HuH-7.5 (cell line): ENCODE results near the gene MISP3.
"Not testable (repeated sequence)": the region's sequence is repeated elsewhere in the genome, so short reads cannot be mapped to it uniquely, and the experiment has no call there.

ENCODE experiments used
- DNase-seq: peaks from one replicate; pipeline ENCODE4 v3.0.0; 2011; ENCODE audit warnings: low spot score

MISP3 gene

GRCh38 chr19:14072535-14073260 lies at the start of gene MISP3:
MISP3 (plus strand) TSS chr19:14072786; CDS start chr19:14073310, 524 bp downstream.
- DNase-seq: peak; percentile 68

GRCh38 chr19:14023404-14024235 lies 49.0 kb upstream of the MISP3 start:
- DNase-seq: peak; percentile 84

- not testable (repeated sequence) for DNase-seq
Observed at GRCh38 chr19:14026652-14027192, 45.9 kb upstream of the MISP3 start.

- DNase-seq: no peak
Observed at GRCh38 chr19:14027856-14028450, 44.6 kb upstream of the MISP3 start, which contains the start of gene RLN3. RLN3 (plus strand) TSS chr19:14028148; CDS start chr19:14028205, 57 bp downstream.

DNA sequence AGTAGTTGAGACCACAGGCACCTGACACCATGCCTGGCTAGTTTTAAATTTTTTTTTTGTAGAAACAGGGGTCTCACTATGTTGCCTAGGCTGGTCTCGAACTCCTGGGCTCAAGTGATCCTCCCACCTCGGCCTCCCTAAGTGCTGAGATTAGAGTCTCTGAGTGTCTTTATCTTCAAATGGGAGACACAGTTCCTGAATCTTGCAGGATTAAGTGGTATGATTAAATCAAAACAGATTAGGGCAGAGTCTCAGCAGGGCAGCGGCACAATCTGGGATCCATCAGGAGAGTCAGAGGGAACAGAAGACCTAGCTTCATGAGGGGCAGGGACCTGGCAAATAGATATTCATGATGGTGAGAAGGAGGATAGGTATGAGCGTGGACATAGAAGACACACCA lies 43.7 kb upstream of the MISP3 start:
- DNase-seq: no peak

GRCh38 chr19:14030997-14031718 lies 41.4 kb upstream of the MISP3 start:
- DNase-seq: no peak

GRCh38 chr19:14031719-14032480 lies 40.7 kb upstream of the MISP3 start, which contains the start of gene IL27RA:
IL27RA (plus strand) TSS chr19:14031762; CDS start chr19:14031873, 111 bp downstream.
- peak; percentile 80 for DNase-seq

DNA sequence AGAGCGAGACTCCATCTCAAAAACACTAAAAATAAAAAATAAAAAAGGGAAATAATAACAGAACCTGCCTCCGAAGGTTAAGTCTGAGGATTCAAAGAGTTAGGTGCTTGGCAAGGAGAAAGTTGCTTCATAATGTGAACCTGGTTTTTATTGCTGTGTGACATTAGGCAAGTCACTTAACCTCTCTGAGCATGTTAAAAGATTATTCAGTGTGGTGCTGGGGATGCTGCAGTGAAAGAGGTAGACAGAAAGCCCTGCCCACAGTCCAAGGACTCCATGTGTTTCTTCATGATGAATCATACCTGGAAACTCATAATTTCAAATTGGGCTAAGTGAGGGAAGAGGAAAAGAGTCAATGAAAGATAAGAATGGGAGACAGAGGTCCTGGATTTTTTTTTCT lies 38.6 kb upstream of the MISP3 start:
- no peak for DNase-seq

DNA sequence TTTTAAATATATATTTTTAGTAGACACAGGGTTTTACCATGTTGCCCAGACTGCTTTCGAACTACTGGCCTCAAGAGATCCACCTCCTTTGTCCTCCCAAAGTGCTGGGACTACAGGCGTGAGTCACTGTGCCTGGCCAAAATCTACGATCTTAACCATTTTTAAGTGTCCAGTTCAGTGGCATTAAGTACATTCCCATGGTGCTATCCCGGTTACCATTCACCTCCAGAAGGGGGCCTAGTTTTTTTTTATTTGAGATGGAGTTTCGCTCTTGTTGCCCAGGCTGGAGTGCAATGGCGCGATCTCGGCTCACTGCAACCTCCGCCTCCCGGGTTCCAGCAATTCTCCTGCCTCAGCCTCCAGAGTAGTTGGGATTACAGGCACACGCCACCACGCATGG lies 37.4 kb upstream of the MISP3 start:
- DNase-seq: not testable (repeated sequence)

DNA sequence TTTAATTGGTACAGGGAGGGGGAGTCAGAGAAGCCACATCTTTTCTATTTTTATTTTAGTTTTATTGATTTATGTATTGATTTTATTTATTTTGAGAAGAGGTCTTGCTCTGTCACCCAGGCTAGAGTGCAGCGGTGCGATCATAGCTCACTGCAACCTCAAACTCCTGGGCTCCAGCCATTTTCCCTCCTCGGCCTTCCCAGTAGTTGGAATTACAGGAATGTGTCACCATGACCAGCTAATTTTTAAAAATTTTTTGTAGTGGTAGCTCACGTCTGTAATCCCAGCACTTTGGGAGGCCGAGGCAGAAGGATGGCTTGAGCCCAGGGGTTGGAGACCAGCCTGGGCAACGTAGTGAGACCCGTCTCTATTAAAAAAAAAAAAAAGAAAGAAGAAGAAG lies 36.9 kb upstream of the MISP3 start:
- no peak for DNase-seq

DNA sequence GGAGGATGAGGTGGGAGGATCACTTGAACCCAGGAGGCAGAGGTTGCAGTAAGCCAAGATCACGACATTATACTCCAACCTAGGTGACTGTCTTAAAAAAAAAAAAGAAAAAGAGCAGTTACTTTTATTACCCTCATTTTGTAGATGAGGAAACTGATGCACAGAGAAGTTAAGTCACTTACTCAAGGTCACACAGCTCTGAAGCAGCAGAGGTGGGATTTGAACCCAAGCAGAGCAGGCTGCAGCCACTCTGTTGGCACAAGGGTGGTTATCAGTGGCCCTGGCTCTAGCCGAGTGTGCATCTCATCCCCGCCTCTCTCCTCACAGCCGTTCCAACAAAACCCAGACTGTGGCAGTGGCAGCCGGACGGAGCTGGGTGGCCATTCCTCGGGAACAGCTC lies 33.4 kb upstream of the MISP3 start:
- no peak for DNase-seq

DNA sequence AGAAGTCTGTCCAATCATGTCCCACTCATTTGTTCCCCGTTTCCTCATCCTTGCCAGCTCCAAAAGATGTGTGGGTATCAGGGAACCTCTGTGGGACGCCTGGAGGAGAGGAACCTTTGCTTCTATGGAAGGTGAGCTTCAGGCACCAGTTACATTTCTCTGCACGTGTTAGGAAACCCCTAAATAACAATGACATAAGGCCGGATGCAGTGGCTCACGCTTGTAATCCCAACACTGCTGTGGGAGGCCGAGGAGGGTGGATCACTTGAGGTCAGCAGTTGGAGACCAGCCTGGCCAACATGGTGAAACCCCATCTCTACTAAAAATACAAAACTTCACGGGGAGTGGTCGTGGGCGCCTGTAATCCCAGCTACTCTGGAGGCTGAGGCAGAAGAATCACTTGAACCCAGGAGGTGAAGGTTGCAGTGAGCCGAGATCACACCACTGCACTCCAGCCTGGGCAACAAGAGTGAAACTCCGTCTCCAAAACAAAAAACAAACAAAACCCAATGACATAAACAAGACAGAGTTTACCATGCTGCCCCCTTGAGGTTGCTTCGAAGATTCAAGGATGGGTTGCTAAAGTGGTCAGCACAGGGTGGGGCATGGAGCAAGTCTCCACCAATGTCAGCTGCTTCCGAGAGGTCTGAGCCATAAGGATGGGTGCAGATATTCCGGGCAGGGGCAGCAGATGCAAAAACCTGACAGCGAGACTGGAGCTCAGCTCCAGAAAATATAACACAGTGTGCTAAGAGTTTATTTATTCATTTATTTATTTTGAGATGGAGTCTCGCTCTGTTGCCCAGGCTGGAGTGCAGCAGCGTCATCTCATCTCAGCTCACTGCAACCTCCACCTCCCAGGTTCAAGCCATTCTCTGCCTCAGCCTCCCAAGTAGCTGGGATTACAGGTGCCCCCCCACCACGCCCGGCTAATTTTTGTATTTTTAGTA lies 29.7 kb upstream of the MISP3 start:
- not testable (repeated sequence) for DNase-seq

DNA sequence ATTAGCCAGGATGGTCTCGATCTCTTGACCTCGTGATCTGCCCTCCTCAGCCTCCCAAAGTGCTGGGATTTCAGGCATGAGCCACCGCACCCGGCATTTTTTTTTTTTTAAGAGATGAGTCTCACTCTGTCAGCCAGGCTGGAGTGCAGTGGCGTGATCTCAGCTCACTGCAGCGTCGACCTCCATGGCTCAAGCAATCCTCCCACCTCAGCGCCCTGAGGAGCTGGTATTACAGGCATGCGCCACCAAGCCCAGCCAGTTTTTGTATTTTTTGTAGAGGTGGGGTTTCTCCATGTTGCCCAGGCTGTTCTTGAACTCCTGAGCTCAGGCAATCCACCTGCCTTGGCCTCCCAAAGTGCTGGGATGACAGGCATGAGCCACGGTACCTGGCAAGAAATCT lies 24.7 kb upstream of the MISP3 start:
- DNase-seq: not testable (repeated sequence)

- peak; percentile 87 for DNase-seq
Observed at GRCh38 chr19:14048443-14049153, 24.0 kb upstream of the MISP3 start.

- DNase-seq: no peak
Observed at GRCh38 chr19:14050512-14050911, 22.1 kb upstream of the MISP3 start.

- DNase-seq: not testable (repeated sequence)
Observed at GRCh38 chr19:14050961-14051360, 21.6 kb upstream of the MISP3 start.

DNA sequence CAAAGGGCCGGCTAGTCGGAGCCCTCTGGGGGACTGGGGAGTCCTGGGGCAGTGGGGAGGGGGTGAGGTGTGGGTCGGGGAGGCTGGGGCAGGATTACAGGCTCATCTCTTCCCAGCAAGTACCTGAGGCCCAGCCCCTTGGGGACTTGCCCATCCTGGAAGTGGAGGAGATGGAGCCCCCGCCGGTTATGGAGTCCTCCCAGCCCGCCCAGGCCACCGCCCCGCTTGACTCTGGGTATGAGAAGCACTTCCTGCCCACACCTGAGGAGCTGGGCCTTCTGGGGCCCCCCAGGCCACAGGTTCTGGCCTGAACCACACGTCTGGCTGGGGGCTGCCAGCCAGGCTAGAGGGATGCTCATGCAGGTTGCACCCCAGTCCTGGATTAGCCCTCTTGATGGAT lies 20.6 kb upstream of the MISP3 start:
- DNase-seq: no peak

DNA sequence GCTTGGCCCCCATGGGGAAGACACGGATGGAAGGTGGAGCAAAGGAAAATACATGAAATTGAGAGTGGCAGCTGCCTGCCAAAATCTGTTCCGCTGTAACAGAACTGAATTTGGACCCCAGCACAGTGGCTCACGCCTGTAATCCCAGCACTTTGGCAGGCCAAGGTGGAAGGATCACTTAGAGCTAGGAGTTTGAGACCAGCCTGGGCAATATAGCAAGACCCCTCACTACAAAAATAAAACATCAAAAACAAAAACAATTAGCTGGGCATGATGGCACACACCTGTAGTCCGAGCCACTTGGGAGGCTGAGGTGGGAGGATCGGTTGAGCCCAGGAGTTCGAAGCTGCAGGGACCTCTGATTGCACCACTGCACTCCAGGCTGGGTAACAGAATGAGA lies 20.1 kb upstream of the MISP3 start:
- no peak for DNase-seq

DNA sequence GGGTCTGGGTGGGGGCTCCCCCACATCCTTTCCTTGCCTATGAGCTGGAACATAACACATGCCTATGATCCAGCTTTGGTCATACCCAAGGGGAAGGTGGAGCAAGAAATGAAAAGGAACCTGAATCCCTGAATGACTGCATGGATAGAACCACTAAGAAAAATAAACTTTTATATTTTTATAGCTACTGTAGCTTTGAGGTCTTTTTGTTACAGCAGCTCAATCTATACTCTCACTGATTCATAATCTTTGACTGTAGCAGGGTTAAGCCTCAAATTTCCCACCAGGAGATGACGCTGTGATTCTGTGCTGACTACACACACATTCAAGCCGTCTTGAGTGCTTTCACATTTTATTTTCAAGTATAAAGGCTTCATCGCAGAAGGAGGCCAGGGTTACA lies 19.6 kb upstream of the MISP3 start:
- no peak for DNase-seq
